Stimulated activated CD4-positive, alpha-beta T cell treated with anti-CD3 and anti-CD28 coated beads, Interleukin-12 subunit alpha, Interleukin-12 subunit beta, amount 100 ng/mL, for 24 hours (primary cell): ENCODE measurements around the gene SERPINF2.
"Not testable (repeated sequence)": the region's sequence is repeated elsewhere in the genome, so short reads cannot be mapped to it uniquely, and the experiment has no call there.

Source experiments
- DNase-seq, 2 experiments: peaks; one replicate each; pipeline ENCODE4 v3.0.0-alpha.2; 2020; ENCODE audit warnings: low read depth in 2 of 2

Gene SERPINF2

DNA sequence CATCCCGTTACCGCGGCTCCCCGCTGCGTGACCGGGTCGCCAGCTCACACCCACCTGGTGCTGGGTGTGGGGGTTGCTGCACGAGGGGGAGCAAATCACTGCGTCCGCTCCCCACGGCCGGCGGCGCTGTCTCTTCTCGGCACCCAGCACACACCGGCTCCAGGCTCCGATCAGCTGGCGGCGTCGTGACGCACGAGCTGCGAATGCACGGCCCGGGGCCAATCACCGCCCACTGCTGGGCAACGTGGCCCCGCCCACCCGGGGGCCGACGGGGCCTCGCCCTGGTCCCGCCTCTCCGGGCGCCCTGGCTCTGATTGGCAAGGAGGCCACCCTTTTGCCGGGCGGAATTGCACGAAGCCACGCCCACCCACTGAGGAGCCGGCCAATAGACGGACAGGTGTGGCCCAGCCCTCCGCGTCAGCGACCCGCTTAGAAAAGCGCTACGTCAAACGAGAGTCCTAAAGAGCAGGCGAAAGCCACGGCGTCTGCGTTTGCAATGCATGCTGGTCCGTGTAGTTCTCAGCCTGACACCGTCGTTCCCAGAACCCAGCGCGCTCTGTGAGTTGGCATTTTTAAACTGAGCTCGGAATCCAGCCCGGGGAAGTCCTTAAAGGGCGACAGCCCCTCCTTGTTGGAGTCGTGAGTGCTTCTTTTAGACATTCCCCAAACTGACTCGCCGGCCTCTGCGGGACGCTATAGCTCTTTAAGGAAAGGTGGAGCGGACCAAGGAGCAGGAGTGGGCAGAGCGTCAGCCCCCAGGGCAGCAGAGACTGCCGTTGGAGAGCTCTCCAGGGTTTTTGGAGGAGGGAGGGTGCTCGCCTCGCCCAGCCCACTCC is 26.4 kb upstream of the SERPINF2 start:
- peak; percentile 100 for DNase-seq

GRCh38 chr17:1716912-1717695 is 25.6 kb upstream of the SERPINF2 start:
- DNase-seq, result peak; percentile 68 to 84

DNA sequence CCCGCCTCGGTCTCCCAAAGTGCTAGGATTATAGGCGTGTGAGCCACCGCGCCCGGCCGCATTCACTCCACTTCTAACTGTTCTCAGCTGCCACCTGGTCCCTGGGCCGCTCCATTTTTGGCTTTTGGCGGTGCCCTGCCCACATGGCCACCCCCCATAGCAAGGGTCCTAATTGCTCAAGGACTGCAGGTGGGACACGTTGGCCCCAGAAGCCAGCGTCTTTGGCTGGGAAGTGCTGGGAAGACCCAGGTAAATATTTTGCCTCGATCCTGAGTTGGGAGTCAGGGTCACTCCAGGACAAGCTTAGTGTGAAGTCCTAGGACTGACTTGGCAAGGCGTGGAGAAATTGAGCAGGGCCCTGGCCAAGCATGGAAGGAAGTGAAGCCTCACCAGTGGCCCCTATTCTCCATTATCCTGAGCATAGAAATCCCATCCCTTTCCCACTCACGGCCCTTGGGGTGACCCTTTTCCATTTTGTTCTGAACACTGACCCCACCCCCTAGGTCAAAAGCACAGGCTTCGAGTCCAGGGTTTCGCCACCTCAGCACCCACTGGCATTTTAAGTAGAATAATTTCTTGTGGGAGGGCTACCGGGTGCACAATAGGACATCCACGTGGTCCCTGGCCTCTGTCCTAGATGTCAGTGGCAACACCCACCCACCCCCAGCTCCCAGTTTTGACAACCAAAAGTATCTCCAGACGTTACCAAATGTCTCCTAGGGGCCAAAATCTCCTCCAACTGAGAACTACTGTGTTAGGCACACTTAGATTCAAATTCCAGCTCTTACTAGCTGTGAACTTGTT is 24.1 kb upstream of the SERPINF2 start:
- DNase-seq, result no peak

DNA sequence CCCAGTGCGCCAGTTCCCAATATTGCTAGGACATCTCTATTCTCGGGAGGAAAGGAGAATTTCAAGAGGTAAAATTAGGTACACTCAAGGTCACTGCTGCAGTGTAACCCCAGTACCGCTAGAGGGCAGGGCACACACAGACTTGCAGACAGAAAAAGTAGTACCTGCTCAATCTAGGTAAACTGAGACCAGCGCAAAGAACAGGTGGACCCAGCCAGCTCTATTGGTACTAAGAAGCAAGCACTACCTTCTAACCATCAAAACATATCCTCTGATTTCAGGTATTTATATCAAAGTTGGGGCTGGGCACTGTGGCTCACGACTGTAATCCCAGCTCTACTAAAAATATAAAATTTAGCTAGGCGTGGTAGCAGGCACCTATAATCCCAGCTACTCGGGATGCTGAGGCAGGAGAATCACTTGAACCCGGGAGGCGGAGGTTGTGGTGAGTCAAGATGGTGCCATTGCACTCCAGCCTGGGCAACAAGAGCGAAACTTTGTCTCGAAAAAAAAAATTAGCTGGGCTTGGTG is 21.8 kb upstream of the SERPINF2 start:
- peak in 1 of 2 experiments; percentile 64 for DNase-seq

DNA sequence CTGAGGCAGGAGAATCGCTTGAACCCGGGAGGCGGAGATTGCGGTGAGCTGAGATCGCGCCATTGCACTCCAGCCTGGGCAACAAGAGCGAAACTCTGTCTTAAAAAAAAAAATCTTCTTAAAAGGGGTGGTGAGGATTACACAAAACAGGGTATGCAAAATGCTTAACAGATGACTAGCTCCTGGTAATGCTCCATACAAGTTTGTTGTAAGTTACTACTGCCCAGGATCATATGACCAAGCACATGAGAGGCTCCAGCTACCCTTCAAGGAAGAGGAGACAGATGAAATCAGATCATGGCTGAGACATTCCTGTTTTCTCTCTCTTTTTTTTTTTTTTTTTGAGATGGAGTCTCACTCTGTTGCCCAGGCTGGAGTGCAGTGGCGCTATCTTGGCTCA is 20.6 kb upstream of the SERPINF2 start:
- not testable (repeated sequence) for DNase-seq

DNA sequence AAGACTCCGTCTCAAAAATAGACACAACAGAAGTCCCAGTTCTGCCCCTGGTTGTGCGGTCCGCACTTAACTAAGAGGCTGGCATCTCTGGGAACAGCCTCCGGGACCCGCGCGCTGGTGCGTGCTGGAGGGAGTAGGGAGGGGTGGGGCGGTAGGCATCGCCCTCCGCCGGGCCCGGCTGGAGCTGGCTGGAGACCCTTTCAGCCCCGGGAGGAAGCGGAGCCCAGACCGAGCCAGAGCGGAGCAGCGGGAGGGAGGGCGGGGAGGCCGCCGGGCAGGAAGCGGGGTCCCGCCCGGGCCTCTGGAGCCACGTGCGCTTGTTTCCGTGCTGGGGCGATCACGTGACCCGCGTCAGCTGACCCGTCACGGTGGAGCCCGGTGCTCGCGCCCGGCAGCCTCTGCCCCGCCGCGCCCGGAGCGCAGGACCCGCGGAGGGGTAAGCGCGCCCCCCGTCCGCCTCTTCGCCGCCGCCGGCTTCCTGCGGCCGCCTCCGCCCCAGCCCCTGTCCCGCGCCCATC is 18.3 kb upstream of the SERPINF2 start, which contains the start of gene WDR81:
TSS of gene WDR81 (plus strand) at position 354 of the 518 bp plus-strand sequence. CDS start 256 bp downstream, outside the sequence.
- peak; percentile 70 to 80 for DNase-seq

DNA sequence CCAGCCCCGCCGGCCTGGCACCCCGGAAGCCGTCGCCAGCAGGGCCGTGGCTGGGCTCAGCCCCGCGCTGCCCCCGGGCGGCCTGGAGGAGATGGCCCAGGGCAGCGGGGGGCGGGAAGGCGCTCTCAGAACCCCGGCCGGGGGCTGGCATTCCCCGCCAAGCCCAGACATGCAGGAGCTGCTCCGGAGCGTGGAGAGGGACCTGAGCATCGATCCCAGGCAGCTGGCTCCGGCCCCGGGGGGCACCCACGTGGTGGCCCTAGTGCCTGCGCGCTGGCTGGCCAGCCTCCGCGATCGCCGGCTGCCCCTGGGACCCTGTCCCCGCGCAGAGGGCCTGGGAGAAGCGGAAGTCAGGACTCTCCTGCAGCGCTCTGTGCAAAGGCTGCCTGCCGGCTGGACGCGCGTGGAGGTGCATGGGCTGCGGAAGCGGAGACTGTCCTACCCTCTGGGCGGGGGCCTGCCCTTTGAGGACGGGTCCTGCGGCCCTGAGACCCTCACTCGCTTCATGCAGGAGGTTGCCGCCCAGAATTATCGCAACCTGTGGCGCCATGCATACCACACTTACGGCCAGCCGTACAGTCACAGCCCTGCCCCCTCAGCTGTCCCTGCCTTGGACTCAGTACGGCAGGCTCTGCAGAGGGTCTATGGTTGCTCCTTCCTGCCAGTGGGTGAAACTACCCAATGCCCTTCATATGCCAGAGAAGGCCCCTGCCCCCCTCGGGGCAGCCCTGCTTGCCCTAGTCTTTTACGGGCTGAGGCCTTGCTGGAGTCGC is 17.6 kb upstream of the SERPINF2 start:
- no peak for DNase-seq

- DNase-seq, result no peak
Measured at GRCh38 chr17:1725642-1726511, 16.8 kb upstream of the SERPINF2 start.

DNA sequence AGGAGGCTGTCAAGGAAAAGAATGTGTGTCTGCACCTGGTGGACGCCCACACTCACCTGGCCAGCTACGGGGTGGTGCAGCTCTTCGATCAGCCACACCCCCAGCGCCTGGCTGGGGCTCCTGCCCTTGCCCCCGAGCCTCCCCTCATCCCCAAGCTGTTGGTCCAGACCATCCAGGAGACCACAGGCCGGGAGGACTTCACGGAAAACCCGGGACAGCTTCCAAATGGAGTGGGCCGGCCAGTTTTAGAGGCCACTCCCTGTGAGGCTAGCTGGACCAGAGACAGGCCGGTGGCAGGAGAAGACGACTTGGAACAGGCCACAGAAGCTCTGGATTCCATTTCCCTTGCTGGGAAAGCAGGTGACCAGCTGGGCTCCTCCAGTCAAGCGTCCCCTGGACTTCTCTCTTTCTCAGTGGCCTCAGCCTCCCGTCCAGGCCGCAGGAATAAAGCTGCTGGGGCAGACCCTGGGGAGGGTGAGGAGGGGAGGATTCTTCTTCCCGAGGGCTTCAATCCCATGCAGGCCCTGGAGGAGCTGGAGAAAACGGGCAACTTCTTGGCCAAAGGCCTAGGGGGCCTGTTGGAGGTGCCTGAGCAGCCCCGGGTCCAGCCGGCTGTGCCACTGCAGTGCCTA is 15.9 kb upstream of the SERPINF2 start:
- DNase-seq, result no peak

GRCh38 chr17:1727258-1727789 is 15.3 kb upstream of the SERPINF2 start:
- no peak for DNase-seq

GRCh38 chr17:1727876-1728630 is 14.6 kb upstream of the SERPINF2 start:
- no peak for DNase-seq

DNA sequence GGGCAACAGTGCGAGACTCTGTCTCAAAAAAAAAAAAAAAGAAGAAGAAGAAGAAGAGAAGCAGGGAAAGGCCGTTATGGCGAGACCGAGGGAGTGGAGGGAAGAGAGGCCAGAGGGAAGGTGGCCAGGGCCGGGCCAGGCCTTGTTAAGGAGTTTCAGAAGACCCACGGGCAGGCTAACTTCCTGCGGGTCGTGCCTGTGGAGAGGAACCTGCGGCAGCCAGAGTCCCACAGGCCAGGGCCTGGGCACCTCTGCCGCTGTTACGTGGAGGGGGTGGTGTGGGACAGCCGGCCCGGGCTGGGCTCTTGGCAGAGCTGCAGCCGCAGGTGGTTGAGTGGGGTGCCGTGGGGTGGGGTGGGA is 12.7 kb upstream of the SERPINF2 start:
- DNase-seq, result no peak

DNA sequence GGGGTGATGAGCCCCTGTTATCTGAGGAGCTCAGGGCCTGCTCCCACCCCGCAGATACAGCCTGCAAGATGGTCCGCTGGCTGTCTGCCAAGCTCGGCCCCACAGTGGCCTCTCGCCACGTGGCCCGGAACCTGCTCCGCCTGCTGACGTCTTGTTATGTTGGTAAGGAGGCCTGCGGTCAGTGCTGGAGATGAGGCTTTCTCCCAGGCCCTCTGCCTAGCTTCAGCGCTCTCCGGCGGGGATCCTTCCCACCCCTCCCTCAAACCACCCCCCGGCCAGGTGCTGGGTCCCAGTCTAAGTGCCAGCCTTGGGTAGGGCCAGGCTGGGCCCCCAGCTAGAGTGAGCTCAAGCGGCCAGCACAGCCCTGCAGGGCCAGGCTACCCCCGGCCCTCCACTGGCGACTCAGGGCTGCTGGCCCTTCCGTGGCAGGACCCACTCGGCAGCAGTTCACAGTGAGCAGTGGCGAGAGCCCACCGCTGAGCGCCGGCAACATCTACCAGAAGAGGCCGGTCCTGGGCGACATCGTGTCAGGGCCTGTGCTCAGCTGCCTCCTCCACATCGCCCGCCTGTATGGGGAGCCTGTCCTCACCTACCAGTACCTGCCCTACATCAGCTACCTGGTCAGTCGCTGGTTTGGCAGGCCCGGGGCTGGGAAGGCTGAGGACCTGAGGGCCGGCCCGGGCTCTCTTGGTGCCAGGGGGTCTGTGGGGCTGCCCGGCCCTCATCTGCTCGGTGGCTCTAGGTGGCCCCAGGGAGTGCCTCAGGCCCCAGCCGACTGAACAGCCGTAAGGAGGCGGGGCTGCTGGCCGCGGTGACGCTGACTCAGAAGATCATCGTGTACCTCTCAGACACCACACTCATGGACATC is 12.1 kb upstream of the SERPINF2 start:
- DNase-seq, result no peak

GRCh38 chr17:1731194-1731506 is 11.5 kb upstream of the SERPINF2 start:
- DNase-seq, result no peak

DNA sequence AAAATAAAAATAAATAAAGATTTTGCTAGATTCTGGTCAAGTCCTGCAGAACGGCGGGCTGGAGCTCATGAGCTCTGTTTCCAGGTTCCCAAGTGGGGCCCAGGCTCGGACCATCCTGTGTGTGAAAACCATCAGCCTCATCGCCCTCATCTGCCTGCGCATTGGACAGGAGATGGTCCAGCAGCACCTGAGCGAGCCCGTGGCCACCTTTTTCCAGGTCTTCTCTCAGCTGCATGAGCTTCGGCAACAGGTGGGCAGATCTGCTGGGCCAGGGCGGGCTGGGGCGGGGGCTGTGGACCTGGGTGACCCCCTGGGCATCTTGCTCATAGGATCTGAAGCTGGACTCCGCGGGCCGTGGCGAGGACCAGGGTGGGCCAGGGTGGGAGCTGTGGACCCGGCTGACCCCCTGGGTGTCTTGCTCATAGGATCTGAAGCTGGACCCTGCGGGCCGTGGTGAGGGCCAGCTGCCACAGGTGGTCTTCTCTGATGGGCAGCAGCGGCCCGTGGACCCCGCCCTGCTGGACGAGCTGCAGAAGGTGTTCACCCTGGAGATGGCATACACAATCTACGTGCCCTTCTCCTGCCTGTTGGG is 10.3 kb upstream of the SERPINF2 start:
- no peak for DNase-seq

DNA sequence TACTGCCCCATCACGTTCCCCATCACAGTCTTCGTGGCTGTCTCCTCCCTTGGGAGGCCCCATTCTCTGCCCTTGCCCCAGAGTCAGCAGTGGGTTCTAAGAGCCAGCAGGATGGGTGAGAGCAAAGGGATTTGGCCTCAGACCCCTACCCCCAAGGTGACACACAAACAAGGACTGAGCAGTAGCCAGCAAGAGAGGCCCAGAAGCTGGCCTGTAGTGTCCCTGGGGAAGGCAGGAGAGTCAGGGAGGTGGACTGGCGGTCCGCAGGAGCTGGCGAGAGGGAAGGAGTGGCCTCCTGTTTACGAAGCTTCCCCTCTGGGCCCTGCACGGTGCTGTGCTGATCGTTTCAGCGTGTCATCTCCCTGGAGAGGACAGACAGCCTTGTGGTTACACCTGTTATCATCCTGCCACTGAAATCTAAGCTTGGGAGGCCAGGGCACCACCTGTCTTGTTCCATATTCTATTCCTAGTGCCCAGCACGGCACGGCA is 9.8 kb upstream of the SERPINF2 start:
- DNase-seq, result no peak

DNA sequence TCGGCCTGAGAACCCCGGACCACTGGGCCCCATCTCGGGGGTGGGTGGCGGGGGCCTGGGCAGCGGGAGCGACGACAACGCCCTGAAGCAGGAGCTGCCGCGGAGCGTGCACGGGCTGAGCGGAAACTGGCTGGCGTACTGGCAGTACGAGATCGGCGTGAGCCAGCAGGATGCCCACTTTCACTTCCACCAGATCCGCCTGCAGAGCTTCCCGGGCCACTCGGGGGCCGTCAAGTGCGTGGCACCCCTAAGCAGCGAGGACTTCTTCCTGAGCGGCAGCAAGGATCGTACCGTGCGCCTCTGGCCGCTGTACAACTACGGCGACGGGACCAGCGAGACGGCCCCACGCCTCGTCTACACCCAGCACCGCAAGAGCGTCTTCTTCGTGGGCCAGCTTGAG is 8.9 kb upstream of the SERPINF2 start:
- no peak for DNase-seq
